DOHH2 (cell line): ENCODE measurements around the gene ELAVL1.

Experiments
- EZH2phosphoT487 ChIP-seq: fragments of 200-600 bp; sonication (generic); IDR thresholded peaks from 2 replicates; pipeline ENCODE4 v1.6.1; 2017; ENCODE audit warnings: borderline replicate concordance, mild to moderate bottlenecking, antibody characterized with exemption, low read length, moderate library complexity, mixed read lengths
- TF ChIP-seq, protein P1 (sequence below): fragments of 200-600 bp; sonication (generic); IDR thresholded peaks from one replicate; pipeline ENCODE4 v1.5.1; 2014; ENCODE audit warnings: antibody characterized with exemption, mild to moderate bottlenecking, low read depth, low read length; ENCODE audit not compliant: poor library complexity, severe bottlenecking

- TF ChIP-seq, protein P1, sequence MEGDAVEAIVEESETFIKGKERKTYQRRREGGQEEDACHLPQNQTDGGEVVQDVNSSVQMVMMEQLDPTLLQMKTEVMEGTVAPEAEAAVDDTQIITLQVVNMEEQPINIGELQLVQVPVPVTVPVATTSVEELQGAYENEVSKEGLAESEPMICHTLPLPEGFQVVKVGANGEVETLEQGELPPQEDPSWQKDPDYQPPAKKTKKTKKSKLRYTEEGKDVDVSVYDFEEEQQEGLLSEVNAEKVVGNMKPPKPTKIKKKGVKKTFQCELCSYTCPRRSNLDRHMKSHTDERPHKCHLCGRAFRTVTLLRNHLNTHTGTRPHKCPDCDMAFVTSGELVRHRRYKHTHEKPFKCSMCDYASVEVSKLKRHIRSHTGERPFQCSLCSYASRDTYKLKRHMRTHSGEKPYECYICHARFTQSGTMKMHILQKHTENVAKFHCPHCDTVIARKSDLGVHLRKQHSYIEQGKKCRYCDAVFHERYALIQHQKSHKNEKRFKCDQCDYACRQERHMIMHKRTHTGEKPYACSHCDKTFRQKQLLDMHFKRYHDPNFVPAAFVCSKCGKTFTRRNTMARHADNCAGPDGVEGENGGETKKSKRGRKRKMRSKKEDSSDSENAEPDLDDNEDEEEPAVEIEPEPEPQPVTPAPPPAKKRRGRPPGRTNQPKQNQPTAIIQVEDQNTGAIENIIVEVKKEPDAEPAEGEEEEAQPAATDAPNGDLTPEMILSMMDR: no peak
- TF ChIP-seq EZH2phosphoT487: no peak
Observed at GRCh38 chr19:7989071-7989575, 16.3 kb downstream of the ELAVL1 start.
